AG09319 (cell line): ENCODE data around the gene ZBTB7C.

Experiments used
- DNase-seq: peaks from one replicate; pipeline ENCODE4 v3.0.0-alpha.2; 2010; ENCODE audit warnings: low read depth; ENCODE audit errors: extremely low read depth
- TF ChIP-seq, protein P1 (sequence below): IDR thresholded peaks from 2 replicates; pipeline ENCODE4 v1.5.1; 2011; ENCODE audit warnings: low read depth, mild to moderate bottlenecking, inconsistent platforms, low read length, moderate library complexity

Gene ZBTB7C

DNA sequence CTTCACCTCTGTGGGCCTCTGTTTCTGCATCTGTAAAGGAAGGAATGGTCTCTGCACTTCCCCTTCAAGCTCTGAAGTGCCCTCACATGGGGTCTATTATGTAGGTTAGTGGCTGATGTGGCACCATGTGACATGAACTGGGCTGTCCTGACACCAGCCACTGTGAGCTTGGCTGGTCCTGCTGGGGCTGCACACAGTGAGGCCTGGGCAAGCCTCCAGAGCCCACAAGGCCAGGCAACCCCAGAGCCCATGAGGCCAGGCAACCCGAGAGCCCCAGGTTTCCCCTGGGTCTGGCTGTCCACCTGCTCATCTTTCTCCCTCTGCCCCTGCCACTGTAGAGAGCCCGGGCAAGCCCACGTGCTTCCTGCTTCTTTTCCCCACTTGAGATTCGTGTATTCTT, 328.6 kb downstream of the ZBTB7C start:
- TF ChIP-seq, protein P1, sequence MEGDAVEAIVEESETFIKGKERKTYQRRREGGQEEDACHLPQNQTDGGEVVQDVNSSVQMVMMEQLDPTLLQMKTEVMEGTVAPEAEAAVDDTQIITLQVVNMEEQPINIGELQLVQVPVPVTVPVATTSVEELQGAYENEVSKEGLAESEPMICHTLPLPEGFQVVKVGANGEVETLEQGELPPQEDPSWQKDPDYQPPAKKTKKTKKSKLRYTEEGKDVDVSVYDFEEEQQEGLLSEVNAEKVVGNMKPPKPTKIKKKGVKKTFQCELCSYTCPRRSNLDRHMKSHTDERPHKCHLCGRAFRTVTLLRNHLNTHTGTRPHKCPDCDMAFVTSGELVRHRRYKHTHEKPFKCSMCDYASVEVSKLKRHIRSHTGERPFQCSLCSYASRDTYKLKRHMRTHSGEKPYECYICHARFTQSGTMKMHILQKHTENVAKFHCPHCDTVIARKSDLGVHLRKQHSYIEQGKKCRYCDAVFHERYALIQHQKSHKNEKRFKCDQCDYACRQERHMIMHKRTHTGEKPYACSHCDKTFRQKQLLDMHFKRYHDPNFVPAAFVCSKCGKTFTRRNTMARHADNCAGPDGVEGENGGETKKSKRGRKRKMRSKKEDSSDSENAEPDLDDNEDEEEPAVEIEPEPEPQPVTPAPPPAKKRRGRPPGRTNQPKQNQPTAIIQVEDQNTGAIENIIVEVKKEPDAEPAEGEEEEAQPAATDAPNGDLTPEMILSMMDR = no peak
- DNase-seq = no peak

GRCh38 chr18:48079885-48080284, 329.3 kb downstream of the ZBTB7C start:
- TF ChIP-seq, protein P1 = no peak
- DNase-seq = no peak

- no peak for DNase-seq
- TF ChIP-seq, protein P1 = no peak
Observed at GRCh38 chr18:48078448-48078847, 330.7 kb downstream of the ZBTB7C start.

- TF ChIP-seq, protein P1 = no peak
- no peak for DNase-seq
Observed at GRCh38 chr18:48077291-48077690, 331.9 kb downstream of the ZBTB7C start.

DNA sequence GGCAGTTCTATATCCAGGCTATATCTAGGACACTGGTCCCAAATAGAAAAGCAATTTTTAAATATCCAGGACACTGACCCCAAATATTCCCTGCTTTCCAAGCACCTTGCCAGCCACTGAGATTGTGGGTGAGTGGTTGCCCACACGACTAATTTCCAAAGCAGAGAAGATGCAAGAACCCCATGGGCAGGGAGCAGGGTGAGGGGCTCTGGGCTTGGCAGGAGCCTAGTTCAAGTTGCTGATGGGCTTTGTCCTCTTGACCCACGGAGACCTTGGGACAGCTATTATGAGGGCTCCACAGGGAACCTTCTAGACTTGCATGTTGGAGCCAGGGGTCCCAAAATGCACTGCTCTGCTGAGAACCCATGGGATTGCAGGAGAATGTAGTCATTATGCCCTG, 332.7 kb downstream of the ZBTB7C start:
- DNase-seq = no peak
- TF ChIP-seq, protein P1 = no peak

GRCh38 chr18:48075707-48076093, 333.5 kb downstream of the ZBTB7C start:
- no peak for DNase-seq
- TF ChIP-seq, protein P1 = no peak

DNA sequence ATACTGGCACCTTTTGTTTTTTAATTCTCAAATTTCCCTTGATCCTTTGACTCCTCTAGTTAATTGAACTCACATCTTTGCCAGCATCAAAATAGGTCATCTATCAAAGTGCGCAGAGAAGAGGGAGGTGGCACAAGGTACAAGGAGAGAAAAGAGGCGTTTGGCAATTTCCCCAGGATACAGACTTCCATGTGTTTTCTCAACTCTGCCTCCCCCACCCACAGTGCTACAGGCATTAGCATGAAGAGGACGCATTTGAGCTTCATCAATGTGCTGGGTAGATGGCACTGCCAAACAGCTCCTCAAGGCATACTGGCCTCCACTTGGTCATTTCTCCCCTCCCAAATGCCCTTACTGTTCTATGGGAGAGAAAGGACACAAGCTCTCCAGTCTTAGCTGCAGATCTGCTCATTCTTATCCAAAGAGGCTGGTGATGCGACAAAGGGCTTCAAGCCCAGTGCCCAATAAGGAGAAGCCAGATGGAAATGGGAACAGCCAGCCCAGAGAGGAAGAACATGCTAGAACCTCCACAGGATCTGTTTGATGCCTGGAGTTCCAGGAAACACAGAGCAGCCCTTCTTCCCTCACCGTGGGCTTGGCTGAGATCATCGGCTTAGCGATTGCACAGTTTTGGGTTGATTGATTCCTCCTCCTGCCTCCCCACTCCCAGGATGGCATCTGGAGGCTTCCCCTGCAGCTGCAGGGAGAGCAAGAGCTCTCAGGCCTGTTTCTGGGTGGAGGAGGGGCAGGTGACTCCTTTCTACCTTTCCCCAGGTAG, 334.1 kb downstream of the ZBTB7C start:
- no peak for DNase-seq
- TF ChIP-seq, protein P1 = no peak
